ENCODE data around the gene ACAA2.

ACAA2 gene

GRCh38 chr18:49813319-49814146 is at the start of gene ACAA2:
ACAA2 (minus strand) TSS chr18:49813533; CDS start chr18:49813484, 49 bp downstream.
- H3K4me1 ChIP-seq (ENCODE audit: low read depth, poor library complexity, severe bottlenecking): peaks cover 20% of the 10 kb centered on the region
- H2AFZ ChIP-seq (ENCODE audit: low read depth): peak within 1 kb of the TSS; percentile 96
- H3K9ac ChIP-seq: peak within 1 kb of the TSS; percentile 86
- H3K36me3 ChIP-seq (ENCODE audit: insufficient read depth): no peaks in the 10 kb centered on the region
- peak within 1 kb of the TSS; percentile 92 for H3K4me2 ChIP-seq
- no peaks in the 10 kb centered on the region for H3K27me3 ChIP-seq (ENCODE audit: insufficient read depth, low read depth)
- H3K4me3 ChIP-seq (IDR thresholded peaks at IDR 0.05; ENCODE audit: insufficient read depth, low read depth, low read length): peak within 1 kb of the TSS; percentile 48
- peak within 1 kb of the TSS; percentile 87 for H3K27ac ChIP-seq
- no peak for TF ChIP-seq CTCF (conservative IDR thresholded peaks at IDR 0.05; ENCODE audit: low read depth, low read length)
- H4K20me1 ChIP-seq (ENCODE audit: insufficient read depth): 0 out of 2 replicates have a peak, but pooled peaks cover 3% of the 10 kb centered on the region
- peaks cover 36% of the 10 kb centered on the region for H3K79me2 ChIP-seq (ENCODE audit: insufficient read depth, low read depth)

- Histone ChIP-seq H3K79me2 (ENCODE audit: insufficient read depth, low read depth) (no peaks in the 10 kb centered on the region), H4K20me1 (ENCODE audit: insufficient read depth) (no peaks in the 10 kb centered on the region), H3K36me3 (ENCODE audit: insufficient read depth) (no peaks in the 10 kb centered on the region), H3K4me2 (no peak overlapping the region), H3K27me3 (ENCODE audit: insufficient read depth, low read depth) (no peaks in the 10 kb centered on the region), H3K4me3 (IDR thresholded peaks at IDR 0.05; ENCODE audit: insufficient read depth, low read depth, low read length) (no peak overlapping the region), H2AFZ (ENCODE audit: low read depth) (no peak overlapping the region), H3K9ac (no peak overlapping the region), H3K27ac (no peak overlapping the region), H3K4me1 (ENCODE audit: low read depth, poor library complexity, severe bottlenecking) (no peaks in the 10 kb centered on the region)
- TF ChIP-seq CTCF (conservative IDR thresholded peaks at IDR 0.05; ENCODE audit: low read depth, low read length): no peak
These were observed 49.5 kb upstream of the ACAA2 start for GRCh38 chr18:49862656-49863385.

- TF ChIP-seq CTCF (conservative IDR thresholded peaks at IDR 0.05; ENCODE audit: low read depth, low read length): peak; percentile 87
- H3K27ac ChIP-seq: no peak overlapping the region
- H3K4me1 ChIP-seq (ENCODE audit: low read depth, poor library complexity, severe bottlenecking): no peaks in the 10 kb centered on the region
- no peaks in the 10 kb centered on the region for H3K27me3 ChIP-seq (ENCODE audit: insufficient read depth, low read depth)
- no peak overlapping the region for H3K9ac ChIP-seq
- H4K20me1 ChIP-seq (ENCODE audit: insufficient read depth): no peaks in the 10 kb centered on the region
- H3K79me2 ChIP-seq (ENCODE audit: insufficient read depth, low read depth): no peaks in the 10 kb centered on the region
- no peak overlapping the region for H3K4me2 ChIP-seq
- H3K4me3 ChIP-seq (IDR thresholded peaks at IDR 0.05; ENCODE audit: insufficient read depth, low read depth, low read length): no peak overlapping the region
- H2AFZ ChIP-seq (ENCODE audit: low read depth): no peak overlapping the region
- H3K36me3 ChIP-seq (ENCODE audit: insufficient read depth): no peaks in the 10 kb centered on the region
These were observed 48.3 kb upstream of the ACAA2 start for GRCh38 chr18:49861659-49862058.

GRCh38 chr18:49859725-49860124 is 46.4 kb upstream of the ACAA2 start:
- no peak overlapping the region for H3K27ac ChIP-seq
- no peak for TF ChIP-seq CTCF (conservative IDR thresholded peaks at IDR 0.05; ENCODE audit: low read depth, low read length)
- no peaks in the 10 kb centered on the region for H4K20me1 ChIP-seq (ENCODE audit: insufficient read depth)
- no peak overlapping the region for H3K4me3 ChIP-seq (IDR thresholded peaks at IDR 0.05; ENCODE audit: insufficient read depth, low read depth, low read length)
- no peaks in the 10 kb centered on the region for H3K36me3 ChIP-seq (ENCODE audit: insufficient read depth)
- no peak overlapping the region for H2AFZ ChIP-seq (ENCODE audit: low read depth)
- no peaks in the 10 kb centered on the region for H3K27me3 ChIP-seq (ENCODE audit: insufficient read depth, low read depth)
- H3K4me2 ChIP-seq: no peak overlapping the region
- no peaks in the 10 kb centered on the region for H3K79me2 ChIP-seq (ENCODE audit: insufficient read depth, low read depth)
- no peaks in the 10 kb centered on the region for H3K4me1 ChIP-seq (ENCODE audit: low read depth, poor library complexity, severe bottlenecking)
- no peak overlapping the region for H3K9ac ChIP-seq

Data from KMS-11 (cell line).